C4-2B (cell line): ENCODE measurements around the gene ATP2A3.

Experiments used
- ZFX ChIP-seq: fragments of 450-650 bp; IDR thresholded peaks from 2 replicates; pipeline ENCODE4 v1.6.1; 2017
- TF ChIP-seq, protein P1 (sequence below): fragments of 450-650 bp; conservative IDR thresholded peaks from 2 replicates; pipeline ENCODE4 v1.5.1; 2017; ENCODE audit warnings: mild to moderate bottlenecking

DNA sequence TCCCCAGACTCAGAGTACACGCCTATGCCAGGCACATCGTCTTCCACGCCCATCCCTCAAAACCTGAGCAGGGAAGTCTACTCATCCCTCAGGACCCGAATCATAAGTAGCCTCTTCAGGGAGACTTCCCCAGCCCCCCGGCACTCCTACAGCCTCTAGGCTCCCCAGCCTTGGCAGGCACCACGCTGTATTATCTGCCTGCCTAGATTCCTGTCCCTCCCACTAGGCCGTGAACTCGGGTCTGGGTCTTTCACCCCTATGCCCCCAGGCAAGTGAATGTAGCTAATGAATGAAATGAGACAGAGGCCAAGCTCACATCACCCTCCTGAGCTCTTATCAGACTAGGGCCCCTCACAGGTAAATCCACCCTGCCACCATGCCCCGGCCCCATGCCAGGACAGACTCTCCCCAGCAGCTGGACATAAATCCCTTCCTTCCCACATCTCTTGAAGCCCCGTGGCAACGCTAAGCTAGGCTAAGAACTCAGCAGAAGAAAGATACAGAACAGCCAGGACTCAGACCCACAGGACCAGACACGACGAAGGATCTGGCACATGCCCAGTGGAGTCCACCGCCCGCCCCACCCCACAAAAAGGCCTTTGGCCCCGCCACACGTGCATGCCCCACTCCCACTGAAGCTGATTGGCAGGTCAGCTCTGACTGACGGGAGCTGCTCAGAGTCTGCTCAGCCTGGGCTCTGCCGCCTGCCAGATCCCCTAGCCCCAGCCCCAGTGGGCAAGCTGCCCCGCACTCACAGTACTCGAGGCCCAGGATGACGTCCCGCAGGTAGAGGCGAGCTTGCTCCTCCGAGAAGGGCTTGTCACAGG, 84.4 kb downstream of the ATP2A3 start:
- TF ChIP-seq, protein P1, sequence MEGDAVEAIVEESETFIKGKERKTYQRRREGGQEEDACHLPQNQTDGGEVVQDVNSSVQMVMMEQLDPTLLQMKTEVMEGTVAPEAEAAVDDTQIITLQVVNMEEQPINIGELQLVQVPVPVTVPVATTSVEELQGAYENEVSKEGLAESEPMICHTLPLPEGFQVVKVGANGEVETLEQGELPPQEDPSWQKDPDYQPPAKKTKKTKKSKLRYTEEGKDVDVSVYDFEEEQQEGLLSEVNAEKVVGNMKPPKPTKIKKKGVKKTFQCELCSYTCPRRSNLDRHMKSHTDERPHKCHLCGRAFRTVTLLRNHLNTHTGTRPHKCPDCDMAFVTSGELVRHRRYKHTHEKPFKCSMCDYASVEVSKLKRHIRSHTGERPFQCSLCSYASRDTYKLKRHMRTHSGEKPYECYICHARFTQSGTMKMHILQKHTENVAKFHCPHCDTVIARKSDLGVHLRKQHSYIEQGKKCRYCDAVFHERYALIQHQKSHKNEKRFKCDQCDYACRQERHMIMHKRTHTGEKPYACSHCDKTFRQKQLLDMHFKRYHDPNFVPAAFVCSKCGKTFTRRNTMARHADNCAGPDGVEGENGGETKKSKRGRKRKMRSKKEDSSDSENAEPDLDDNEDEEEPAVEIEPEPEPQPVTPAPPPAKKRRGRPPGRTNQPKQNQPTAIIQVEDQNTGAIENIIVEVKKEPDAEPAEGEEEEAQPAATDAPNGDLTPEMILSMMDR: no peak
- no peak for TF ChIP-seq ZFX
